Stimulated activated naive B cell treated with anti-CD40 and anti-IgM and Interleukin-4, amounts not matched to agents 10 μg/mL and 1 μg/mL and 100 μg/mL, for 72 hours (primary cell): ENCODE data around the gene RAB30.

Experiments
- ATAC-seq, 2 donors: fragments of 150-1000 bp; cut with Tn5 transposase; replicated peaks; 2 replicates each; pipeline ENCODE4 v1.10.0; 2021; ENCODE audit warnings: moderate library complexity in 1 of 2
- DNase-seq: peaks from one replicate; pipeline ENCODE4 v3.0.0; 2021
- H3K27ac Mint-ChIP-seq: one replicate; pipeline ENCODE4 v1.8.0; 2022; ENCODE audit warnings: mild to moderate bottlenecking, mixed read lengths
- H3K27me3 Mint-ChIP-seq, 2 donors: one replicate each; pipeline ENCODE4 v1.8.0; 2022; ENCODE audit warnings: mixed read lengths in 2 of 2
- H3K36me3 Mint-ChIP-seq, 2 donors: one replicate each; pipeline ENCODE4 v1.8.0; 2022; ENCODE audit warnings: mixed read lengths in 2 of 2, mild to moderate bottlenecking in 1 of 2
- H3K4me1 Mint-ChIP-seq, 2 donors: one replicate each; pipeline ENCODE4 v1.8.0; 2022; ENCODE audit warnings: mixed read lengths in 2 of 2, mild to moderate bottlenecking in 1 of 2
- H3K4me3 Mint-ChIP-seq, 2 donors: one replicate each; pipeline ENCODE4 v1.8.0; 2022; ENCODE audit warnings: mild to moderate bottlenecking in 2 of 2, mixed read lengths in 2 of 2, moderate library complexity in 1 of 2
- H3K9me3 Mint-ChIP-seq, 2 donors: one replicate each; pipeline ENCODE4 v1.8.0; 2022; ENCODE audit warnings: mixed read lengths in 2 of 2, mild to moderate bottlenecking in 1 of 2

The RAB30 gene, protein sequence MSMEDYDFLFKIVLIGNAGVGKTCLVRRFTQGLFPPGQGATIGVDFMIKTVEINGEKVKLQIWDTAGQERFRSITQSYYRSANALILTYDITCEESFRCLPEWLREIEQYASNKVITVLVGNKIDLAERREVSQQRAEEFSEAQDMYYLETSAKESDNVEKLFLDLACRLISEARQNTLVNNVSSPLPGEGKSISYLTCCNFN

DNA sequence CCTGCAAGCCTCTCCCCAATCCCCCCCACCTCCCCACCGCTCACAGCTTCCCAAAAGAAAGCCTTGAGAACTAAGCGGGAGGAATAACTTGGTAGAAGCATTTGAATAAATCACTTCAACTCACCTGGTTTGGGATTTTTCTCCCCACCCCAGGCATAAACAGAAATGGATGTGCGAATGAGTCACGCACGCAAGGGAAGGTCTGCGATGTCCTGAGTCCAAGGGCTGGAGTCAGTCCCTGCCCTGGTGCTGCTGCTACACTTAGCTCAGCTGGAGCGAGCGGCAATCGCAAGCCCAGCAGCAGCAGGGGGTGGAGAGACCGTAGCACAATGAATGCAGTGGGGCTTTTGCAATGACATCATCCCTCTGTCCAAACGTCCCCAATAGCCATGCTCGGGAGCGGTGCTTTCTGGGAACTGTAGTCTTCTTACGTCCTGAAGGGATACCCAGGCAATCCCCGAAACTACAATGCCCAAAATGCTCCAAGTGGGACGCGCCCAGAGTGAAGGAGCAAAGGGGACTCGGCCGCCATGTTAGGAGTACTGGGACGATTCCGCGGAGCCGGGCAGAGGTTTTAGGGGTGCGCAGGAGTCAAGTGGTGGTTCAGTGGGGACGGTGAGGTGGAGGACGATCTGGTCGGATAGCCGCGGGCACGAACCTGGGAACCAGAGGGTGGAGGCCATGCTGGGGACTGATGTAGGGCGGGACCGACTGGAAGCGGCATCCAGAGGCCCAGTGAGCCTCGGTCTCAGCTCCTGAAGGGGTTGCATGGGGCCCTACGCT lies at the start of gene RAB30:
TSS of gene RAB30 (minus strand) at position 331 of the 783 bp plus-strand sequence. CDS start 74,581 bp downstream, outside the sequence.
- peak; percentile 92 to 93 for ATAC-seq
- H3K4me3 Mint-ChIP-seq = no peak within 1 kb of the TSS
- no peaks in the 10 kb centered on the region for H3K27me3 Mint-ChIP-seq
- peaks cover 0 to 2% of the 10 kb centered on the region in 2 donors for H3K9me3 Mint-ChIP-seq
- peaks cover 38 to 44% of the 10 kb centered on the region in 2 donors for H3K36me3 Mint-ChIP-seq
- H3K4me1 Mint-ChIP-seq = peaks cover 36 to 61% of the 10 kb centered on the region in 2 donors
- peak; percentile 96 for DNase-seq
- no peak within 1 kb of the TSS for H3K27ac Mint-ChIP-seq

DNA sequence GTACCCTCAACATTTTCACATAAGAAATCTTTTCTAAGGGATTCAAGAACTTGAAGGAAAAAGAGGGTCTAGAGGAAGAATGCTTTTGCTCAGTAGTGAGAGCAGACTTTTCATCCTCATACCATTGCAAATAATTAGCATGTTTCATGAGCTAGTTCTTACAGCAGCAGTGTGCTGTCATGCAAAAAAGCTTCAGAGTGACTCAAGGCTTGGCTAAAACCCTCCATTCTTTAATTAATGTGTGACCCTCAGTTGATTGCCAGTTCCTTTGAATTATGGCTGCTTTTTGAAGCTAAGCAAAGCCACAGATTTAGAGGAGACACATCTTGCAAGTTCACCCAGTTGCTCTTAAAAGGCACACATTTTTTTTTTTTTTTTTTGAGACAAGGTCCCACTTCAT lies 48.6 kb upstream of the RAB30 start:
- no peaks in the 10 kb centered on the region for H3K27me3 Mint-ChIP-seq
- no peak overlapping the region for H3K27ac Mint-ChIP-seq
- peaks cover 11 to 21% of the 10 kb centered on the region in 2 donors for H3K4me1 Mint-ChIP-seq
- no peak overlapping the region for H3K4me3 Mint-ChIP-seq
- DNase-seq (no peak), ATAC-seq (peak in 1 of 2 donors; percentile 28)
- no peaks in the 10 kb centered on the region for H3K36me3 Mint-ChIP-seq
- H3K9me3 Mint-ChIP-seq = no peaks in the 10 kb centered on the region

- ATAC-seq (no peak), DNase-seq (no peak)
- no peaks in the 10 kb centered on the region for H3K27me3 Mint-ChIP-seq
- no peak overlapping the region for H3K27ac Mint-ChIP-seq
- H3K9me3 Mint-ChIP-seq = no peaks in the 10 kb centered on the region
- H3K4me3 Mint-ChIP-seq = no peak overlapping the region
- peaks cover 17 to 32% of the 10 kb centered on the region in 2 donors for H3K4me1 Mint-ChIP-seq
- H3K36me3 Mint-ChIP-seq = no peaks in the 10 kb centered on the region
Observed at GRCh38 chr11:83119216-83119615, 47.5 kb upstream of the RAB30 start.

DNA sequence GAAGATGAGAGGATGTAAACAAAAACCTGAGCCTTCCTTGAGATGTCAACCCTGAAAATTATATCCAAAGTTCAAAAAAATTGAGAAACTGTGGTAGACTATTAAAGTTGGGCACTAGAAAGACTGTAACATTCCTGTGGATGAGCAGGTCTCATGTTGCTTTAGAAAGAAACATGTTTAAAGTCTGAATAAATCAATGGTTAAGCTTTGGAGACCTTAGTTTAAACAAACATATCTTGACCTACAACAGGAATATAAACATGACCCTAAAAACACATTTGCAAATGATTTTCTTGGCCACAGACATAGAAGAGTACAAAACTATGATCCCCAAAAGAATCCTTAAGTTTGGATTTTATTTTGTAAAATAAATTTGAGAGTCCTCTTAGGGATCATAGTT lies 47.1 kb upstream of the RAB30 start:
- DNase-seq (no peak), ATAC-seq (no peak)
- H3K27ac Mint-ChIP-seq = peak overlapping the region; percentile 67
- H3K4me1 Mint-ChIP-seq = peaks cover 17 to 33% of the 10 kb centered on the region in 2 donors
- H3K4me3 Mint-ChIP-seq = no peak overlapping the region
- no peaks in the 10 kb centered on the region for H3K9me3 Mint-ChIP-seq
- H3K27me3 Mint-ChIP-seq = no peaks in the 10 kb centered on the region
- H3K36me3 Mint-ChIP-seq = no peaks in the 10 kb centered on the region

- no peak overlapping the region for H3K4me3 Mint-ChIP-seq
- H3K27ac Mint-ChIP-seq = peak overlapping the region; percentile 31
- no peaks in the 10 kb centered on the region for H3K27me3 Mint-ChIP-seq
- DNase-seq (no peak), ATAC-seq (no peak)
- H3K9me3 Mint-ChIP-seq = no peaks in the 10 kb centered on the region
- peaks cover 13 to 19% of the 10 kb centered on the region in 2 donors for H3K4me1 Mint-ChIP-seq
- H3K36me3 Mint-ChIP-seq = peaks cover 0 to 2% of the 10 kb centered on the region in 2 donors
Observed at GRCh38 chr11:83116015-83116641, 44.4 kb upstream of the RAB30 start.

- ATAC-seq = no peak
- Mint-ChIP-seq H3K36me3 (peaks cover under 1 to 4% of the 10 kb centered on the region in 2 donors), H3K27ac (no peak overlapping the region), H3K27me3 (no peaks in the 10 kb centered on the region), H3K4me1 (peaks cover 13 to 19% of the 10 kb centered on the region in 2 donors), H3K9me3 (no peaks in the 10 kb centered on the region), H3K4me3 (peak overlapping the region in 1 of 2 donors; percentile 47)
- DNase-seq = no peak
Observed at GRCh38 chr11:83115551-83115950, 43.9 kb upstream of the RAB30 start.

GRCh38 chr11:83115026-83115425 lies 43.3 kb upstream of the RAB30 start:
- H3K4me3 Mint-ChIP-seq = peak overlapping the region in 1 of 2 donors; percentile 5
- no peak for ATAC-seq
- no peak overlapping the region for H3K27ac Mint-ChIP-seq
- H3K9me3 Mint-ChIP-seq = no peaks in the 10 kb centered on the region
- peaks cover 3 to 4% of the 10 kb centered on the region in 2 donors for H3K36me3 Mint-ChIP-seq
- DNase-seq = no peak
- H3K27me3 Mint-ChIP-seq = no peaks in the 10 kb centered on the region
- peaks cover 13 to 19% of the 10 kb centered on the region in 2 donors for H3K4me1 Mint-ChIP-seq

DNA sequence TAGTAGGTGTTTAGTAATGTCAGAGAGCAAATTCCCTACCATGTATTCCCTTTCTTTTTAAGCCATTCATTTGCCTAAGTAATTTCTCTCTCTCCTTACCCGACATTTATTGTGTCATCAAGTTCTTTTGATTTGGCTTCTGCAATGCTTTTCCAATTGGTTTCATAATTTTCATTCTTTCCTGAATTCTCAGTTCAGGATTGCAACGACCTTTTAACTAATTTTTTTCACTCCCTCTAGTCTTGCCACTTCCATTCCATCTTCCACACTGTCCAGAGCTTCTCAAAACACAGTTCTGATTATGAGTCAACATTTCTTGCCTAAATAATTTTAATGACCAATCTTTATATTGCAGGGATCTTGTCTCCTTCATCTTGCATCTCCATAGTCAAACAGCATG lies 41.2 kb upstream of the RAB30 start:
- peaks cover 13 to 19% of the 10 kb centered on the region in 2 donors for H3K4me1 Mint-ChIP-seq
- H3K27me3 Mint-ChIP-seq = no peaks in the 10 kb centered on the region
- DNase-seq = no peak
- H3K36me3 Mint-ChIP-seq = peaks cover 3 to 6% of the 10 kb centered on the region in 2 donors
- no peaks in the 10 kb centered on the region for H3K9me3 Mint-ChIP-seq
- no peak overlapping the region for H3K27ac Mint-ChIP-seq
- no peak for ATAC-seq
- no peak overlapping the region for H3K4me3 Mint-ChIP-seq

DNA sequence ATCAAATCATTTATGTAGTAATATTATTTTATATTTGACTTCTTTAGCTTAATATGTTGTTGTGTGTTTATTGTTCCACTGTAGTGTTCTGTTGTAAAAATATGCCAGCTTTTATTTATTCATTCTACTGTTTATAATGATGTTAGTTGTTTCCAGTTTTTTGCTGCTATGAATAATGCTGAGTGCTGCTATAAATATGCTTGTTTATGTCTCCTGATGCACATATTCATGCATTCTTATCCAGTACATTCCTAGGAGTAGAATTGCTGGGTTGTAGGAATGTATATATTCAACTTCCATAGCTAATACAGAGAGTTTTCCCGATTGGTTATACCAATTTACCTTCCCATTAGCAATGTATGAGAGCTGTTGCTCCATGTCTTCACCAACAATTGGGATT lies 33.5 kb upstream of the RAB30 start:
- Mint-ChIP-seq H3K36me3 (peaks cover 0 to 2% of the 10 kb centered on the region in 2 donors), H3K27ac (no peak overlapping the region), H3K4me3 (no peak overlapping the region), H3K9me3 (no peaks in the 10 kb centered on the region), H3K4me1 (peaks cover 1 to 4% of the 10 kb centered on the region in 2 donors), H3K27me3 (no peaks in the 10 kb centered on the region)
- DNase-seq = no peak
- ATAC-seq = no peak

GRCh38 chr11:83102834-83103233 lies 31.1 kb upstream of the RAB30 start:
- H3K9me3 Mint-ChIP-seq = no peaks in the 10 kb centered on the region
- no peaks in the 10 kb centered on the region for H3K36me3 Mint-ChIP-seq
- H3K27me3 Mint-ChIP-seq = no peaks in the 10 kb centered on the region
- H3K27ac Mint-ChIP-seq = no peak overlapping the region
- DNase-seq (no peak), ATAC-seq (no peak)
- no peak overlapping the region for H3K4me3 Mint-ChIP-seq
- peaks cover 1 to 4% of the 10 kb centered on the region in 2 donors for H3K4me1 Mint-ChIP-seq

DNA sequence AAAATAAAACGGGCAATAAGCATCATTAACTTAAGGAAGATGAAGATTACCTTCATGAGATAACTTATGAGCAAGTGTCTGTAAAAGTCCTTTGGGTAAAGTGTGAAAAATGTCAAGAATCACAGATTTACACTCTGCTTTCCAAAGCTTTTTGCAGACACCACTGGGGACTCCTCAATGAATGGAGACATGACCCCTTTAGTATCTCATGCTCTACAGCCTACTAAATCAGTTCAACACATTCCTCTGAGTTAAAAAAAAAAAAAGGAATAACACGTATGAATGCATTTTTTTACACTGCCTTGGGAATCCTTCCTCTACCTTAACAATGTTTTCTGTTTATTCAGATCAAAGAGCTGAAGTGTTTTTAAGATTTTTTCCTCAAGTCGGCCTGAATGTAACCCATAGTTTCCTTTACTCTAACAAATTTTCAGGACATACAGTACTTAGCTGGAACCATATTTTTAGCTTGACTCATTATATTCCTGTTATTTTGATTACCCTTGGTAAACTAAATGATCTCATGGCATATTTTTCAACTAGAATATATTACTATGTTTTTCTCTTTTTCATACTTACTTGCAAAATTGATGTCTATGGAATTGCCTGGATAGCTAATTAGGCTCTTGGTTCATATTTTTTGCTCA lies 25.9 kb upstream of the RAB30 start:
- no peak for DNase-seq
- H3K36me3 Mint-ChIP-seq = no peaks in the 10 kb centered on the region
- peaks cover 7 to 17% of the 10 kb centered on the region in 2 donors for H3K4me1 Mint-ChIP-seq
- H3K27me3 Mint-ChIP-seq = no peaks in the 10 kb centered on the region
- no peak for ATAC-seq
- no peak overlapping the region for H3K4me3 Mint-ChIP-seq
- no peaks in the 10 kb centered on the region for H3K9me3 Mint-ChIP-seq
- H3K27ac Mint-ChIP-seq = no peak overlapping the region

DNA sequence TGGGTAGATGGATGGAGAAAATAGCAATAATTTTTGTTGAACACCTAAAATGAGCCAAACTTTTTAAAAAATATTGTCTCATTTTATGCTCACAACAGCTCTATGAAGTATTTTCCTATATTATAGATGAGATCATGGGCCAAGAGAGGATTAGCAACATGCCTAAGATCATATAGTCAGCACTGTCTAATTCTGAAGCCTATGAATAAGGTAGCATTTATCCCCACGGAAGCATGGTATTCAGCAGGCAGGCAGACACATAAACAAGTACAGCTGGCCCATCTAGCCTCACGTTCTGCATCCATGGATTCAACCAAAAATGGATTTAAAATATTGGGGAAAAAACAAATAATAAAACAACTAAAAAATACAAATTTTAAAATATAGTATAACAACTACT lies 21.9 kb upstream of the RAB30 start:
- H3K27ac Mint-ChIP-seq = no peak overlapping the region
- no peak overlapping the region for H3K4me3 Mint-ChIP-seq
- DNase-seq = no peak
- peaks cover 12 to 41% of the 10 kb centered on the region in 2 donors for H3K4me1 Mint-ChIP-seq
- H3K9me3 Mint-ChIP-seq = no peaks in the 10 kb centered on the region
- no peak for ATAC-seq
- H3K27me3 Mint-ChIP-seq = no peaks in the 10 kb centered on the region
- peaks cover 6 to 8% of the 10 kb centered on the region in 2 donors for H3K36me3 Mint-ChIP-seq

DNA sequence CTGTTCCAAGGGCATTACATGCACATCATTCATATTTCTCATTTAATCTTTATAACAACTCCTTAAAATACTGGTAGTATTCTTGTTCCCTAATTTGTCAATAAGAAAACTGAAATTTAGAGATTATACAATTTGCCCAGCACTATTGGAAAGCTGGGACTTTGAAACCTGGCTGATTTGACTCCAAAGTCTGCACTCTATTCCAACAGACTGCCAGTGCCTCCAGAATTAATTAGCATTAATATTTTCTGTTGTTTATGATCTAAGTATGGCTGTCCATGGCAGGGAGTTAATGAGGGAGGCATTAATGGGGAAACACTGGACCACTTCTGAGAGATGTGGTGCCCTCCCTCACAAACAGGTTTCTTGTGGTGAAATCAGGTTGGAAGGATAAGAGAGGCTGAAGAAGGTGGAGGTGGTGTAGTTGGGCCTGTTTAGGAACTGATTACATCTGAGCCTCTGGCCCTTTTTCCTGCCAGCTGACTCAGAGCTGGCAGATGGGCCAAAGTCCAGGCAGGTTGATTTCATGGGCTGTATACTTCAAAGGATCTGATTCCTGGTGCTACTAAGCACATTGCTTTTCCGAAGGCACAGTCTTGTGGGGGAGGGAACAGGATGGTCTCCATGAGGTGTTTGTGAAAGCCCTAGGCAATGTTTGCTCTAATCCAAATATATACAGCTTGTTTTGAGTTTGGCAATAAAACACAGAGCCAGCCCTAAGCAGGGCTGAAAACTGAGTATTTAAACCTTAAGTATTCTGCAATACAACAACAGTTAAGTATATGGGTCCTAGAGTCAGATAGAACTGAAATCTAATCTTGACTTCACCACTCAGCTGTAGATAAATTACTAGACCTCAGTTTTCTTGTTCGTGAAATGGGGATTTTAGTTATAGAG lies 21.0 kb upstream of the RAB30 start:
- Mint-ChIP-seq H3K36me3 (peaks cover 6 to 8% of the 10 kb centered on the region in 2 donors), H3K27ac (peak overlapping the region; percentile 80), H3K27me3 (no peaks in the 10 kb centered on the region), H3K4me1 (peaks cover 12 to 41% of the 10 kb centered on the region in 2 donors), H3K4me3 (no peak overlapping the region), H3K9me3 (no peaks in the 10 kb centered on the region)
- ATAC-seq (no peak), DNase-seq (no peak)
